GM18507 (cell line): ENCODE results near the gene PPP6C.

Experiments
- DNase-seq: peaks from one replicate; pipeline ENCODE4 v3.0.0; 2011; ENCODE audit warnings: low read depth; ENCODE audit not compliant: insufficient read length; ENCODE audit errors: extremely low spot score
- FAIRE-seq: peaks from 2 replicates; lab custom pipeline; 2011; peaks lifted over from hg19 to GRCh38; lab: Jason Lieb, UNC

Gene PPP6C

DNA sequence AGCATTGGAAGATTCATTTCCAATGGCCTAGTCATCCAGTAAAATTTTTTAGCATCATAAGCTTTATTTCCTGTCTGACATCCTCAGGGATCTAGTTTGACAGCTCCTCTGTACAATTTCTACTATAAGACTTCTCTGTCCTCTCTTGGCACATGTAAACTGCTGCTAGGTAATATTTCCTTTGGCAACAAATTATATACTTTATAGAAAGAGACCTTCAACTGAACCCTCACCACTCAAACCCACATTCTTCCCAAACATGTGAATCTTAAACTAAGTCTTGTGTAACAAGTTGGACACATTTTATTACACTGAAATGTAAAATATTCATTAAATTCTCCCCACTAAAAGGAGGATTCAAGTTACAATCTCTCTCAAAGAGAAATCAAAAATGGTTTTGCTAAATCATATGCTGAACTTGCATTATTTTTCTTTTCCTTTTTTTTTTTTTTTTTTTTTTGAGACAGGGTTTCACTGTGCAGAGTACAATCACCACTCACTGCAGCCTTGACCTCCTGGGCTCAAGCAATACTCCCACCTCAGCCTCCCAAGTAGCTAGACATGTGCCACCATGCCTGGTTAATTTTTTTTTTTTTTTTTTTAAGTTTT, 83.2 kb downstream of the PPP6C start:
- DNase-seq, result no peak
- no peak for FAIRE-seq

DNA sequence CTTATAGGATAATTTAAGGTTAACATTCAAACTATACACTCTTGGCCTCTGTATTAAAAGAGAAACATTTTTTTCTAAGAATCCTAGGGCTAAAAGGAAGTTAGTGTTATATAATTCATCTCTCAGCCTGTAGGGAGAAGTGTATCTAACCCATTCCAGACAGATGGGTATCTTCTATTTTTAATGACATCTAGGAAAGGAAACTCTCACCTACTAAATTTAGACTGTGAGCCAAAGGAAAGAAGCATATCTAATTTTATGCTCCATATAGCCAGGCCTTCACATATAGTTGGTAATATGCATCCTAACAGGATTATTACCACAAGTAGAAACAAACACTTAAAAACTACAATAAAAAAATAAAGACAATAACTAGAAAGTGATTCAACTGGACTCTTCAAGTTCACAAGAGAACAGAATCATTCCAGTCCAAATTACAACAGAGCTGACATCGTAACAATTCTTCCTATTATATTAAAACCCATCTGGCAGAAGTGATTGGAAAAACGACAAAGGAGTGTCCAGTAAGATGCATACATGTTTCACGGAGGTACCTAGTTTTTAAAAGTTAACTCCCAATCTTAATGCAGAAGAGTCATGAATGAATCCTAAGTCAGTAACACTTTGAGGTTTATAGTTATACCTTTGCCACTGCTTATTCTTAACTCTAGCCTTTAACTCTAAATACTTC, 85.7 kb downstream of the PPP6C start:
- DNase-seq, result no peak

DNA sequence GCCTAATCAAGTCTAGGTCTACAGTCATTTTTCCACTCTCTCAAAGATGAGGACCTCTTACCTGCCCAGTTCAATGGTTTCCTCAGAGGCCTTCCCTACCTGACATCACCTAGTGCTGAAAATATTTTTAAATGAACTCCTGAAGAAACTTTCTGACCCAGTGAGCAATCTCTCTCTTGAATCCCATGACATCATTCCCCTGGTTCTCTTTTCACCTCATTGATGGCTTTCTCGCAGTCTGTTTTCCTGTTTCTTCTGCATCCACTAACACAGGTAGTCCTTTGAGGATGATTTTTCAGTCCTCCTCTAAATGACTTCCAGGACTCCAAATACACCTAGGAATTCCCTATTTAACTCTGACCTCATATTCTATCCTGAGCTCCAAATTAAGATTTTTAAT, 86.6 kb downstream of the PPP6C start:
- no peak for FAIRE-seq

More for the DNA sequence above, 85.7 kb downstream of the PPP6C start:
- no peak for FAIRE-seq

DNA sequence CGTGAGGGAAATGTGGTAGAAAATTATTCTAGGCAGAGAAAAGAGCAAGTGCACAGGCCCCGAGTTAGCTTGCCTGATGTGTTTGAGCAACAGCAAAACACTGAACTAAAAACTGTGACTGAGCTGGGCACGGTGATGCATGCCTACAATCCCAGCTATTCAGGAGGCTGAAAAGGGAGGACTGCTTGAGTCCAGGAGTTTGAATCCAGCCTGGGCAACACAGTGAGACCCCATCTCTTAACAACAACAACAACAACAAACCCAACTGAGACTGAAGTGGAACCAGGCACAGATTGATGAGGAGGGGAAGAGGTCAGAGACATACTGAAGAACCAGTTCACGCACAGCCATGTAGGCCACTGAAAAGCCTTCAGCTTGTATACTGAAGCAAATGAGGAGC, 88.8 kb downstream of the PPP6C start:
- FAIRE-seq, result no peak
- no peak for DNase-seq

More for the DNA sequence above, 86.6 kb downstream of the PPP6C start:
- DNase-seq, result no peak

DNA sequence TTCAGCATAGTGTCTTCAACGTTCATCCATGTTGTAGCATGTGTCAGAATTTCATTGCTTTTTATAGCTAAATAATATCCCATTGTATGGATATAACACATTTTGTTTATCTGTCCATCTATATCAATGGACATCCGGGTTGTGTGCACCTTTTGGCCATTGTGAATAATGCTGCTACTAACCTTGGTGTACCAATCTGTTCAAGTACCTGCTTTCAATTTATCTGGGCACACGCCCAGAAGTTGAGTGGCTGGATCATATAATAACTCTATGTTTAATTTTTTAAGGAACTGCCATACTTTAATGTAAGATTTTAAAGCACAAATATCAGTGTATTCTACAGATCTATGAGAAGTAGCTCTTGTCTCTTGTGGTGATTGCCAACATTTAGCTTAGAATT, 89.8 kb downstream of the PPP6C start:
- FAIRE-seq, result no peak
- DNase-seq, result no peak
